Mesenchymal stem cell (in vitro differentiated cells and primary cell): ENCODE results near the gene DPM3.

Experiments
- DNase-seq: peaks from one replicate; pipeline ENCODE4 v3.0.0-alpha.2; 2013
- H2AFZ ChIP-seq: one replicate; pipeline ENCODE4 v1.6.1; 2013; ENCODE audit warnings: low read depth, mild to moderate bottlenecking, control low read depth, inconsistent platforms, low read length, moderate library complexity
- H2AK5ac ChIP-seq: 2 replicates; pipeline ENCODE4 v1.6.1; 2013; ENCODE audit warnings: low read length, moderate library complexity, mild to moderate bottlenecking, inconsistent platforms; ENCODE audit not compliant: severe bottlenecking
- H2BK120ac ChIP-seq: one replicate; pipeline ENCODE4 v1.6.1; 2013; ENCODE audit warnings: low read depth, mild to moderate bottlenecking, inconsistent platforms, low read length, moderate library complexity
- H2BK12ac ChIP-seq, 2 experiments: one replicate each; pipeline ENCODE4 v1.6.1; 2013; ENCODE audit warnings: inconsistent platforms in 2 of 2, low read length in 2 of 2, mild to moderate bottlenecking in 2 of 2, moderate library complexity in 2 of 2, control low read depth in 1 of 2
- H2BK15ac ChIP-seq: one replicate; pipeline ENCODE4 v1.6.1; 2013; ENCODE audit warnings: mild to moderate bottlenecking, low read depth, inconsistent platforms; ENCODE audit not compliant: poor library complexity, severe bottlenecking
- H2BK5ac ChIP-seq: 2 replicates; pipeline ENCODE4 v1.6.1; 2013; ENCODE audit warnings: low read depth, mild to moderate bottlenecking, low read length, control low read depth, inconsistent platforms; ENCODE audit not compliant: poor library complexity, severe bottlenecking
- H3K14ac ChIP-seq, 2 experiments: one replicate each; pipeline ENCODE4 v1.6.1; 2013; ENCODE audit warnings: inconsistent platforms in 2 of 2, low read length in 2 of 2, control low read depth in 1 of 2, mild to moderate bottlenecking in 1 of 2, moderate library complexity in 1 of 2
- H3K18ac ChIP-seq, 2 experiments: one replicate each; pipeline ENCODE4 v1.6.1; 2013; ENCODE audit warnings: inconsistent platforms in 2 of 2, low read length in 2 of 2, control low read depth in 1 of 2, low read depth in 1 of 2, mild to moderate bottlenecking in 1 of 2
- H3K23ac ChIP-seq, 2 experiments: one replicate each; pipeline ENCODE4 v1.6.1; 2013; ENCODE audit warnings: inconsistent platforms in 2 of 2, low read length in 2 of 2, mild to moderate bottlenecking in 2 of 2, moderate library complexity in 2 of 2, control low read depth in 1 of 2
- H3K27ac ChIP-seq: 2 replicates; pipeline ENCODE4 v1.5.1; 2013; ENCODE audit warnings: mild to moderate bottlenecking, moderate library complexity, low read length, control low read depth, inconsistent platforms; ENCODE audit not compliant: poor library complexity, severe bottlenecking
- H3K27me3 ChIP-seq, 2 experiments: 2 replicates each; pipeline versions ENCODE4 v1.6.1 to v1.7.0; 2013; ENCODE audit warnings: low read length in 2 of 2, mild to moderate bottlenecking in 2 of 2, moderate library complexity in 2 of 2, control low read depth in 1 of 2, inconsistent platforms in 1 of 2; ENCODE audit not compliant: control insufficient read depth in 1 of 2, insufficient read depth in 1 of 2
- H3K36me3 ChIP-seq, 2 experiments: 2 replicates each; pipeline versions ENCODE4 v1.6.1 to v1.7.0; 2013; ENCODE audit warnings: low read length in 2 of 2, control low read depth in 1 of 2, inconsistent platforms in 1 of 2, low read depth in 1 of 2, mild to moderate bottlenecking in 1 of 2; ENCODE audit not compliant: insufficient read depth in 2 of 2, control insufficient read depth in 1 of 2
- H3K4ac ChIP-seq, 2 experiments: one replicate each; pipeline ENCODE4 v1.6.1; 2013; ENCODE audit warnings: inconsistent platforms in 2 of 2, low read length in 2 of 2, mild to moderate bottlenecking in 2 of 2, moderate library complexity in 2 of 2, control low read depth in 1 of 2, low read depth in 1 of 2
- H3K4me1 ChIP-seq: 2 replicates; pipeline ENCODE4 v1.6.1; 2013; ENCODE audit warnings: low read depth, low read length, control low read depth; ENCODE audit not compliant: control insufficient read depth, insufficient read depth
- H3K4me2 ChIP-seq: 2 replicates; pipeline ENCODE4 v1.6.1; 2013; ENCODE audit warnings: low read length, mild to moderate bottlenecking, inconsistent platforms; ENCODE audit not compliant: poor library complexity, severe bottlenecking
- H3K4me3 ChIP-seq, 2 experiments: 2 replicates each; pipeline versions ENCODE4 v1.5.1 to v1.7.0; 2013; ENCODE audit warnings: low read length in 2 of 2, mild to moderate bottlenecking in 2 of 2, control low read depth in 1 of 2, low read depth in 1 of 2; ENCODE audit not compliant: insufficient read depth in 1 of 2
- H3K79me1 ChIP-seq: replicated peaks from 2 replicates; pipeline ENCODE4 v1.6.1; 2013; ENCODE audit warnings: mild to moderate bottlenecking, control low read depth, low read length, inconsistent platforms; ENCODE audit not compliant: poor library complexity, severe bottlenecking
- H3K9ac ChIP-seq: 2 replicates; pipeline ENCODE4 v1.7.0; 2013; ENCODE audit warnings: mild to moderate bottlenecking, low read length, moderate library complexity
- H3K9me3 ChIP-seq: 2 replicates; pipeline ENCODE4 v1.7.0; 2013; ENCODE audit warnings: mild to moderate bottlenecking, low read length; ENCODE audit not compliant: control insufficient read depth
- H4K8ac ChIP-seq: one replicate; pipeline ENCODE4 v1.6.1; 2013; ENCODE audit warnings: inconsistent platforms, mild to moderate bottlenecking, low read length, moderate library complexity
- H4K91ac ChIP-seq: one replicate; pipeline ENCODE4 v1.6.1; 2013; ENCODE audit warnings: mild to moderate bottlenecking, low read length, inconsistent platforms
- WGBS: methylation state at CpG from one replicate; pipeline ENCODE4 v1.1.7; 2013; ENCODE audit warnings: mixed read lengths; 5-methylcytosine and 5-hydroxymethylcytosine counted together

The DPM3 gene

GRCh38 chr1:155113450-155113980, 26.8 kb downstream of the DPM3 start:
- Histone ChIP-seq H4K8ac (no peak overlapping the region), H3K14ac (no peak overlapping the region), H3K18ac (no peak overlapping the region), H2BK12ac (no peak overlapping the region), H3K9ac (no peak overlapping the region), H3K23ac (no peak overlapping the region), H3K4me1 (no peaks in the 10 kb centered on the region), H3K4me3 (no peak overlapping the region), H3K9me3 (no peaks in the 10 kb centered on the region), H2BK15ac (no peak overlapping the region), H3K36me3 (no peaks in the 10 kb centered on the region), H3K27ac (no peak overlapping the region), H3K4me2 (no peak overlapping the region), H2AFZ (no peak overlapping the region), H3K27me3 (peaks cover 21 to 47% of the 10 kb centered on the region in 2 experiments), H4K91ac (no peak overlapping the region), H3K79me1 (no peaks in the 10 kb centered on the region), H2BK5ac (no peak overlapping the region), H3K4ac (no peak overlapping the region), H2AK5ac (no peak overlapping the region), H2BK120ac (no peak overlapping the region)
- no peak for DNase-seq
- 75% methylated on average over 4 of the region's 5 CpGs for WGBS

- Histone ChIP-seq H3K79me1 (no peaks in the 10 kb centered on the region), H3K9me3 (no peaks in the 10 kb centered on the region), H2BK12ac (no peak overlapping the region), H3K4me3 (no peak overlapping the region), H3K36me3 (no peaks in the 10 kb centered on the region), H2AK5ac (no peak overlapping the region), H2BK120ac (no peak overlapping the region), H3K4me1 (no peaks in the 10 kb centered on the region), H3K18ac (no peak overlapping the region), H3K9ac (no peak overlapping the region), H2BK5ac (no peak overlapping the region), H3K23ac (no peak overlapping the region), H3K27me3 (peaks cover 26 to 49% of the 10 kb centered on the region in 2 experiments), H4K91ac (no peak overlapping the region), H2BK15ac (no peak overlapping the region), H3K4me2 (no peak overlapping the region), H4K8ac (no peak overlapping the region), H3K27ac (no peak overlapping the region), H3K4ac (no peak overlapping the region), H3K14ac (no peak overlapping the region), H2AFZ (no peak overlapping the region)
- 73% methylated on average over 7 of the region's 8 CpGs for WGBS
- DNase-seq: no peak
These were observed 29.5 kb downstream of the DPM3 start for GRCh38 chr1:155110826-155111225.

GRCh38 chr1:155110381-155110780, 29.9 kb downstream of the DPM3 start:
- H2BK15ac ChIP-seq: no peak overlapping the region
- H3K27me3 ChIP-seq: peaks cover 31 to 51% of the 10 kb centered on the region in 2 experiments
- no peak overlapping the region for H3K18ac ChIP-seq
- H3K9me3 ChIP-seq: no peaks in the 10 kb centered on the region
- no peak overlapping the region for H2BK12ac ChIP-seq
- H3K4me3 ChIP-seq: no peak overlapping the region
- no peak overlapping the region for H2BK5ac ChIP-seq
- WGBS: 88% methylated on average over 6 of the region's 8 CpGs
- H3K14ac ChIP-seq: no peak overlapping the region
- H4K91ac ChIP-seq: no peak overlapping the region
- H3K4me1 ChIP-seq: no peaks in the 10 kb centered on the region
- no peaks in the 10 kb centered on the region for H3K36me3 ChIP-seq
- H2AFZ ChIP-seq: no peak overlapping the region
- no peaks in the 10 kb centered on the region for H3K79me1 ChIP-seq
- no peak overlapping the region for H3K4ac ChIP-seq
- no peak overlapping the region for H4K8ac ChIP-seq
- no peak overlapping the region for H3K4me2 ChIP-seq
- H3K9ac ChIP-seq: no peak overlapping the region
- H3K27ac ChIP-seq: no peak overlapping the region
- DNase-seq: no peak
- no peak overlapping the region for H2BK120ac ChIP-seq
- H2AK5ac ChIP-seq: no peak overlapping the region
- no peak overlapping the region for H3K23ac ChIP-seq

GRCh38 chr1:155108296-155108695, 32.0 kb downstream of the DPM3 start:
- Histone ChIP-seq H2AFZ (no peak overlapping the region), H3K27me3 (peaks cover 38 to 55% of the 10 kb centered on the region in 2 experiments), H2BK5ac (no peak overlapping the region), H4K91ac (no peak overlapping the region), H3K4me2 (no peak overlapping the region), H3K23ac (no peak overlapping the region), H3K4ac (no peak overlapping the region), H3K27ac (no peak overlapping the region), H3K4me1 (no peaks in the 10 kb centered on the region), H2AK5ac (no peak overlapping the region), H3K9ac (no peak overlapping the region), H2BK12ac (no peak overlapping the region), H2BK15ac (no peak overlapping the region), H3K18ac (no peak overlapping the region), H3K4me3 (no peak overlapping the region), H3K14ac (no peak overlapping the region), H3K79me1 (no peaks in the 10 kb centered on the region), H4K8ac (no peak overlapping the region), H3K9me3 (no peaks in the 10 kb centered on the region), H3K36me3 (no peaks in the 10 kb centered on the region), H2BK120ac (no peak overlapping the region)
- 87% methylated on average over 5 of the region's 5 CpGs for WGBS
- no peak for DNase-seq
